ENCODE results near the gene RNF220. TPM values are rescaled to one million over a fixed set of nuclear protein-coding genes. Genes with fewer than 3 reads are reported as not detected.

RNF220 gene
- total and polyA plus RNA-seq, 2 of the 4 experiments (the other 2 are of a cell fraction) = 71.8 to 77.1 TPM

- no peak overlapping the region for H2BK120ac ChIP-seq (ENCODE audit: low read depth, low read length)
- no peak for ATAC-seq (ENCODE audit: low read depth)
- H2BK15ac ChIP-seq (ENCODE audit: low read depth, low read length) = no peak overlapping the region
- H3K4me2 ChIP-seq (ENCODE audit: low read depth, low read length) = no peak overlapping the region
- TF ChIP-seq SMC3 (IDR thresholded peaks at IDR 0.05; ENCODE audit: low read depth, low read length) (no peak), MXI1 (IDR thresholded peaks at IDR 0.05; ENCODE audit: borderline replicate concordance, low read depth, low read length) (no peak), RFX5 (IDR thresholded peaks at IDR 0.05; ENCODE audit: low read depth, low read length) (no peak), RAD21 (IDR thresholded peaks at IDR 0.05; ENCODE audit: low read length) (no peak), RCOR1 (IDR thresholded peaks at IDR 0.05; ENCODE audit: insufficient replicate concordance, low read length) (no peak), NFE2L2 (IDR thresholded peaks at IDR 0.05; ENCODE audit: low read depth, low read length) (no peak), BHLHE40 (IDR thresholded peaks at IDR 0.05; ENCODE audit: low read depth, low read length) (no peak), ELK1 (IDR thresholded peaks at IDR 0.05; ENCODE audit: borderline replicate concordance, low read depth, low read length) (no peak)
- no peak overlapping the region for H3K4ac ChIP-seq (ENCODE audit: low read depth, low read length)
- no peak overlapping the region for H4K5ac ChIP-seq (ENCODE audit: low read depth, low read length)
- no peak overlapping the region for H3K27ac ChIP-seq (ENCODE audit: insufficient read depth, low read length)
- H4K91ac ChIP-seq (ENCODE audit: insufficient read depth, low read depth, low read length) = no peak overlapping the region
- H4K8ac ChIP-seq (ENCODE audit: low read depth in 2 of 2, low read length in 2 of 2) = no peak overlapping the region
- no TSS peak for BruUV-seq (replicated peaks)
- no peaks in the 10 kb centered on the region for H3K36me3 ChIP-seq (ENCODE audit: control insufficient read depth, insufficient read depth, low read length)
- H3K4me1 ChIP-seq (ENCODE audit: control insufficient read depth, insufficient read depth, low read length) = no peaks in the 10 kb centered on the region
- no peak overlapping the region for H3K18ac ChIP-seq (ENCODE audit: low read depth, low read length)
- H3K56ac ChIP-seq (ENCODE audit: extremely low read depth, insufficient read depth, low read length) = no peak overlapping the region
- H2BK5ac ChIP-seq (ENCODE audit: low read depth, low read length, poor library complexity, severe bottlenecking) = no peak overlapping the region
- no peak overlapping the region for H3K14ac ChIP-seq (replicated peaks; ENCODE audit: low read depth, low read length)
- dilution Hi-C loops (cut with HindIII; ENCODE audit: low sequenced_read_pairs, unreplicated experiment) (no loop called here), in situ Hi-C loops (cut with MboI; ENCODE audit: low sequenced_read_pairs) (no loop called here), intact Hi-C loops (cut with micrococcal nuclease) (no loop called here)
- ChIA-PET POLR2A (ENCODE audit: unreplicated experiment) (no interaction called here), CTCF (interaction anchor here (0.6 to 5.0 kb wide), 3 partner anchors 10 to 104 kb away, joined by 3 to 39 read pairs (median 3); no protein-coding TSS in a partner anchor)
- H3K4me3 ChIP-seq (ENCODE audit: insufficient read depth, low read depth, low read length) = no peak overlapping the region
- no peak overlapping the region for H3K23ac ChIP-seq (ENCODE audit: low read depth, low read length)
- H2AK5ac ChIP-seq (ENCODE audit: low read depth, low read length) = no peak overlapping the region
- no peak for DNase-seq
- H2AFZ ChIP-seq (replicated peaks; ENCODE audit: low read length, poor library complexity) = no peak overlapping the region
- H3K79me1 ChIP-seq (ENCODE audit: low read depth in 1 of 2, low read length in 2 of 2) = no peaks in the 10 kb centered on the region
- H3K9me3 ChIP-seq (ENCODE audit: control insufficient read depth, insufficient read depth, low read length) = no peaks in the 10 kb centered on the region
- H3K9me1 ChIP-seq (ENCODE audit: insufficient read depth, low read length) = no peaks in the 10 kb centered on the region
- H4K20me1 ChIP-seq (ENCODE audit: insufficient read depth, low read length) = no peaks in the 10 kb centered on the region
- no peak overlapping the region for H2BK20ac ChIP-seq (ENCODE audit: low read depth, low read length)
- peaks cover 39% of the 10 kb centered on the region for H3K27me3 ChIP-seq (ENCODE audit: control insufficient read depth, insufficient read depth, low read length)
- 27% methylated on average over 2 of the region's 5 CpGs; no CpG with 5 or more reads in 1 of the 2 experiments for WGBS, 2 experiments (ENCODE audit: extremely low coverage in 2 of 2, insufficient read length in 1 of 2)
- no peak overlapping the region for H3K9ac ChIP-seq (ENCODE audit: low read depth, low read length)
- no peak overlapping the region for H2AK9ac ChIP-seq (replicated peaks; ENCODE audit: low read depth, low read length, poor library complexity)
Measured at GRCh38 chr1:44611419-44611818, 206.4 kb downstream of the RNF220 start.
